ENCODE measurements around the gene OLIG1. TPM values are rescaled to one million over a fixed set of nuclear protein-coding genes. Genes with fewer than 3 reads are reported as not detected.

Gene OLIG1
- polyA plus RNA-seq, 2 donors: 0.01 TPM; not detected in 1

DNA sequence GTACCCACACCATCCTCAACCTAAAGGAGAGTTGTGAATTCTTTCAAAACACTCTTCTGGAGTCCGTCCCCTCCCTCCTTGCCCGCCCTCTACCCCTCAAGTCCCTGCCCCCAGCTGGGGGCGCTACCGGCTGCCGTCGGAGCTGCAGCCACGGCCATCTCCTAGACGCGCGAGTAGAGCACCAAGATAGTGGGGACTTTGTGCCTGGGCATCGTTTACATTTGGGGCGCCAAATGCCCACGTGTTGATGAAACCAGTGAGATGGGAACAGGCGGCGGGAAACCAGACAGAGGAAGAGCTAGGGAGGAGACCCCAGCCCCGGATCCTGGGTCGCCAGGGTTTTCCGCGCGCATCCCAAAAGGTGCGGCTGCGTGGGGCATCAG is 44.8 kb upstream of the OLIG1 start:
- Histone ChIP-seq H3K4me3 (ENCODE audit: low read depth in 1 of 2, low read length in 2 of 2) (no peak overlapping the region), H3K9me3 (ENCODE audit: control insufficient read depth in 2 of 2, insufficient read depth in 1 of 2, low read depth in 1 of 2, low read length in 1 of 2) (no peaks in the 10 kb centered on the region), H3K36me3 (ENCODE audit: control insufficient read depth in 2 of 2, insufficient read depth in 2 of 2, low read length in 1 of 2) (no peaks in the 10 kb centered on the region), H3K27ac (ENCODE audit: low read depth in 2 of 2, low read length in 1 of 2) (no peak overlapping the region), H3K27me3 (ENCODE audit: control insufficient read depth in 1 of 2, insufficient read depth in 2 of 2, low read length in 2 of 2) (peaks cover 31 to 64% of the 10 kb centered on the region in 2 donors), H3K4me1 (ENCODE audit: control insufficient read depth in 2 of 2, insufficient read depth in 2 of 2, low read length in 1 of 2) (peaks cover 4 to 10% of the 10 kb centered on the region in 2 donors)
- 8 to 9% methylated on average over 22 of the region's 22 CpGs for whole genome bisulfite sequencing, 2 donors

DNA sequence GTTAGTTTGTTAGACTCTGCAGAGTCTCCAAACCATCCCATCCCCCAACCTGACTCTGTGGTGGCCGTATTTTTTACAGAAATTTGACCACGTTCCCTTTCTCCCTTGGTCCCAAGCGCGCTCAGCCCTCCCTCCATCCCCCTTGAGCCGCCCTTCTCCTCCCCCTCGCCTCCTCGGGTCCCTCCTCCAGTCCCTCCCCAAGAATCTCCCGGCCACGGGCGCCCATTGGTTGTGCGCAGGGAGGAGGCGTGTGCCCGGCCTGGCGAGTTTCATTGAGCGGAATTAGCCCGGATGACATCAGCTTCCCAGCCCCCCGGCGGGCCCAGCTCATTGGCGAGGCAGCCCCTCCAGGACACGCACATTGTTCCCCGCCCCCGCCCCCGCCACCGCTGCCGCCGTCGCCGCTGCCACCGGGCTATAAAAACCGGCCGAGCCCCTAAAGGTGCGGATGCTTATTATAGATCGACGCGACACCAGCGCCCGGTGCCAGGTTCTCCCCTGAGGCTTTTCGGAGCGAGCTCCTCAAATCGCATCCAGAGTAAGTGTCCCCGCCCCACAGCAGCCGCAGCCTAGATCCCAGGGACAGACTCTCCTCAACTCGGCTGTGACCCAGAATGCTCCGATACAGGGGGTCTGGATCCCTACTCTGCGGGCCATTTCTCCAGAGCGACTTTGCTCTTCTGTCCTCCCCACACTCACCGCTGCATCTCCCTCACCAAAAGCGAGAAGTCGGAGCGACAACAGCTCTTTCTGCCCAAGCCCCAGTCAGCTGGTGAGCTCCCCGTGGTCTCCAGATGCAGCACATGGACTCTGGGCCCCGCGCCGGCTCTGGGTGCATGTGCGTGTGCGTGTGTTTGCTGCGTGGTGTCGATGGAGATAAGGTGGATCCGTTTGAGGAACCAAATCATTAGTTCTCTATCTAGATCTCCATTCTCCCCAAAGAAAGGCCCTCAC is 44.2 kb upstream of the OLIG1 start, which contains the start of gene OLIG2:
OLIG2 (plus strand) TSS at position 447 of the 954 bp plus-strand sequence. CDS start 928 bp downstream, outside the sequence.
- no peak within 1 kb of the TSS for H3K27ac ChIP-seq (ENCODE audit: low read depth in 2 of 2, low read length in 1 of 2)
- H3K27me3 ChIP-seq (ENCODE audit: control insufficient read depth in 1 of 2, insufficient read depth in 2 of 2, low read length in 2 of 2): peaks cover 29 to 68% of the 10 kb centered on the region in 2 donors
- H3K4me3 ChIP-seq (ENCODE audit: low read depth in 1 of 2, low read length in 2 of 2): no peak within 1 kb of the TSS
- no peaks in the 10 kb centered on the region for H3K9me3 ChIP-seq (ENCODE audit: control insufficient read depth in 2 of 2, insufficient read depth in 1 of 2, low read depth in 1 of 2, low read length in 1 of 2)
- 3% methylated on average over 59 of the region's 59 CpGs for WGBS, 2 donors
- no peaks in the 10 kb centered on the region for H3K36me3 ChIP-seq (ENCODE audit: control insufficient read depth in 2 of 2, insufficient read depth in 2 of 2, low read length in 1 of 2)
- peaks cover 4 to 9% of the 10 kb centered on the region in 2 donors for H3K4me1 ChIP-seq (ENCODE audit: control insufficient read depth in 2 of 2, insufficient read depth in 2 of 2, low read length in 1 of 2)

DNA sequence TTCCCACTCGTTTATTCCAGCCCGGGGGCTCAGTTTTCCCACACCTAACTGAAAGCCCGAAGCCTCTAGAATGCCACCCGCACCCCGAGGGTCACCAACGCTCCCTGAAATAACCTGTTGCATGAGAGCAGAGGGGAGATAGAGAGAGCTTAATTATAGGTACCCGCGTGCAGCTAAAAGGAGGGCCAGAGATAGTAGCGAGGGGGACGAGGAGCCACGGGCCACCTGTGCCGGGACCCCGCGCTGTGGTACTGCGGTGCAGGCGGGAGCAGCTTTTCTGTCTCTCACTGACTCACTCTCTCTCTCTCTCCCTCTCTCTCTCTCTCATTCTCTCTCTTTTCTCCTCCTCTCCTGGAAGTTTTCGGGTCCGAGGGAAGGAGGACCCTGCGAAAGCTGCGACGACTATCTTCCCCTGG is 43.5 kb upstream of the OLIG1 start:
- Histone ChIP-seq H3K4me1 (ENCODE audit: control insufficient read depth in 2 of 2, insufficient read depth in 2 of 2, low read length in 1 of 2) (peaks cover 4 to 9% of the 10 kb centered on the region in 2 donors), H3K27me3 (ENCODE audit: control insufficient read depth in 1 of 2, insufficient read depth in 2 of 2, low read length in 2 of 2) (peaks cover 29 to 70% of the 10 kb centered on the region in 2 donors), H3K4me3 (ENCODE audit: low read depth in 1 of 2, low read length in 2 of 2) (no peak overlapping the region), H3K9me3 (ENCODE audit: control insufficient read depth in 2 of 2, insufficient read depth in 1 of 2, low read depth in 1 of 2, low read length in 1 of 2) (no peaks in the 10 kb centered on the region), H3K36me3 (ENCODE audit: control insufficient read depth in 2 of 2, insufficient read depth in 2 of 2, low read length in 1 of 2) (no peaks in the 10 kb centered on the region), H3K27ac (ENCODE audit: low read depth in 2 of 2, low read length in 1 of 2) (no peak overlapping the region)
- 7% methylated on average over 18 to 21 of the region's 21 CpGs for WGBS, 2 donors

DNA sequence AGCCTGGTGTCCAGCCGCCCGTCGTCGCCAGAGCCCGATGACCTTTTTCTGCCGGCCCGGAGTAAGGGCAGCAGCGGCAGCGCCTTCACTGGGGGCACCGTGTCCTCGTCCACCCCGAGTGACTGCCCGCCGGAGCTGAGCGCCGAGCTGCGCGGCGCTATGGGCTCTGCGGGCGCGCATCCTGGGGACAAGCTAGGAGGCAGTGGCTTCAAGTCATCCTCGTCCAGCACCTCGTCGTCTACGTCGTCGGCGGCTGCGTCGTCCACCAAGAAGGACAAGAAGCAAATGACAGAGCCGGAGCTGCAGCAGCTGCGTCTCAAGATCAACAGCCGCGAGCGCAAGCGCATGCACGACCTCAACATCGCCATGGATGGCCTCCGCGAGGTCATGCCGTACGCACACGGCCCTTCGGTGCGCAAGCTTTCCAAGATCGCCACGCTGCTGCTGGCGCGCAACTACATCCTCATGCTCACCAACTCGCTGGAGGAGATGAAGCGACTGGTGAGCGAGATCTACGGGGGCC is 43.0 kb upstream of the OLIG1 start:
- Histone ChIP-seq H3K36me3 (ENCODE audit: control insufficient read depth in 2 of 2, insufficient read depth in 2 of 2, low read length in 1 of 2) (no peaks in the 10 kb centered on the region), H3K27ac (ENCODE audit: low read depth in 2 of 2, low read length in 1 of 2) (no peak overlapping the region), H3K27me3 (ENCODE audit: control insufficient read depth in 1 of 2, insufficient read depth in 2 of 2, low read length in 2 of 2) (peaks cover 32 to 69% of the 10 kb centered on the region in 2 donors), H3K4me3 (ENCODE audit: low read depth in 1 of 2, low read length in 2 of 2) (no peak overlapping the region), H3K4me1 (ENCODE audit: control insufficient read depth in 2 of 2, insufficient read depth in 2 of 2, low read length in 1 of 2) (peaks cover 4 to 9% of the 10 kb centered on the region in 2 donors), H3K9me3 (ENCODE audit: control insufficient read depth in 2 of 2, insufficient read depth in 1 of 2, low read depth in 1 of 2, low read length in 1 of 2) (no peaks in the 10 kb centered on the region)
- 4 to 5% methylated on average over 54 of the region's 54 CpGs for WGBS, 2 donors

DNA sequence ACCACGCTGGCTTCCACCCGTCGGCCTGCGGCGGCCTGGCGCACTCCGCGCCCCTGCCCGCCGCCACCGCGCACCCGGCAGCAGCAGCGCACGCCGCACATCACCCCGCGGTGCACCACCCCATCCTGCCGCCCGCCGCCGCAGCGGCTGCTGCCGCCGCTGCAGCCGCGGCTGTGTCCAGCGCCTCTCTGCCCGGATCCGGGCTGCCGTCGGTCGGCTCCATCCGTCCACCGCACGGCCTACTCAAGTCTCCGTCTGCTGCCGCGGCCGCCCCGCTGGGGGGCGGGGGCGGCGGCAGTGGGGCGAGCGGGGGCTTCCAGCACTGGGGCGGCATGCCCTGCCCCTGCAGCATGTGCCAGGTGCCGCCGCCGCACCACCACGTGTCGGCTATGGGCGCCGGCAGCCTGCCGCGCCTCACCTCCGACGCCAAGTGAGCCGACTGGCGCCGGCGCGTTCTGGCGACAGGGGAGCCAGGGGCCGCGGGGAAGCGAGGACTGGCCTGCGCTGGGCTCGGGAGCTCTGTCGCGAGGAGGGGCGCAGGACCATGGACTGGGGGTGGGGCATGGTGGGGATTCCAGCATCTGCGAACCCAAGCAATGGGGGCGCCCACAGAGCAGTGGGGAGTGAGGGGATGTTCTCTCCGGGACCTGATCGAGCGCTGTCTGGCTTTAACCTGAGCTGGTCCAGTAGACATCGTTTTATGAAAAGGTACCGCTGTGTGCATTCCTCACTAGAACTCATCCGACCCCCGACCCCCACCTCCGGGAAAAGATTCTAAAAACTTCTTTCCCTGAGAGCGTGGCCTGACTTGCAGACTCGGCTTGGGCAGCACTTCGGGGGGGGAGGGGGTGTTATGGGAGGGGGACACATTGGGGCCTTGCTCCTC is 42.3 kb upstream of the OLIG1 start:
- peaks cover 4 to 9% of the 10 kb centered on the region in 2 donors for H3K4me1 ChIP-seq (ENCODE audit: control insufficient read depth in 2 of 2, insufficient read depth in 2 of 2, low read length in 1 of 2)
- H3K9me3 ChIP-seq (ENCODE audit: control insufficient read depth in 2 of 2, insufficient read depth in 1 of 2, low read depth in 1 of 2, low read length in 1 of 2): no peaks in the 10 kb centered on the region
- H3K4me3 ChIP-seq (ENCODE audit: low read depth in 1 of 2, low read length in 2 of 2): no peak overlapping the region
- peaks cover 28 to 68% of the 10 kb centered on the region in 2 donors for H3K27me3 ChIP-seq (ENCODE audit: control insufficient read depth in 1 of 2, insufficient read depth in 2 of 2, low read length in 2 of 2)
- no peaks in the 10 kb centered on the region for H3K36me3 ChIP-seq (ENCODE audit: control insufficient read depth in 2 of 2, insufficient read depth in 2 of 2, low read length in 1 of 2)
- WGBS, 2 donors: 5% methylated on average over 65 to 85 of the region's 85 CpGs
- H3K27ac ChIP-seq (ENCODE audit: low read depth in 2 of 2, low read length in 1 of 2): no peak overlapping the region

DNA sequence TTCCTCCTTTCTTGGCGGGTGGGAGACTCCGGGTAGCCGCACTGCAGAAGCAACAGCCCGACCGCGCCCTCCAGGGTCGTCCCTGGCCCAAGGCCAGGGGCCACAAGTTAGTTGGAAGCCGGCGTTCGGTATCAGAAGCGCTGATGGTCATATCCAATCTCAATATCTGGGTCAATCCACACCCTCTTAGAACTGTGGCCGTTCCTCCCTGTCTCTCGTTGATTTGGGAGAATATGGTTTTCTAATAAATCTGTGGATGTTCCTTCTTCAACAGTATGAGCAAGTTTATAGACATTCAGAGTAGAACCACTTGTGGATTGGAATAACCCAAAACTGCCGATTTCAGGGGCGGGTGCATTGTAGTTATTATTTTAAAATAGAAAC is 41.7 kb upstream of the OLIG1 start:
- Histone ChIP-seq H3K27ac (ENCODE audit: low read depth in 2 of 2, low read length in 1 of 2) (no peak overlapping the region), H3K36me3 (ENCODE audit: control insufficient read depth in 2 of 2, insufficient read depth in 2 of 2, low read length in 1 of 2) (no peaks in the 10 kb centered on the region), H3K9me3 (ENCODE audit: control insufficient read depth in 2 of 2, insufficient read depth in 1 of 2, low read depth in 1 of 2, low read length in 1 of 2) (no peaks in the 10 kb centered on the region), H3K4me1 (ENCODE audit: control insufficient read depth in 2 of 2, insufficient read depth in 2 of 2, low read length in 1 of 2) (peaks cover 4 to 9% of the 10 kb centered on the region in 2 donors), H3K4me3 (ENCODE audit: low read depth in 1 of 2, low read length in 2 of 2) (no peak overlapping the region), H3K27me3 (ENCODE audit: control insufficient read depth in 1 of 2, insufficient read depth in 2 of 2, low read length in 2 of 2) (peaks cover 22 to 69% of the 10 kb centered on the region in 2 donors)
- WGBS, 2 donors: 4 to 6% methylated on average over 15 of the region's 15 CpGs

DNA sequence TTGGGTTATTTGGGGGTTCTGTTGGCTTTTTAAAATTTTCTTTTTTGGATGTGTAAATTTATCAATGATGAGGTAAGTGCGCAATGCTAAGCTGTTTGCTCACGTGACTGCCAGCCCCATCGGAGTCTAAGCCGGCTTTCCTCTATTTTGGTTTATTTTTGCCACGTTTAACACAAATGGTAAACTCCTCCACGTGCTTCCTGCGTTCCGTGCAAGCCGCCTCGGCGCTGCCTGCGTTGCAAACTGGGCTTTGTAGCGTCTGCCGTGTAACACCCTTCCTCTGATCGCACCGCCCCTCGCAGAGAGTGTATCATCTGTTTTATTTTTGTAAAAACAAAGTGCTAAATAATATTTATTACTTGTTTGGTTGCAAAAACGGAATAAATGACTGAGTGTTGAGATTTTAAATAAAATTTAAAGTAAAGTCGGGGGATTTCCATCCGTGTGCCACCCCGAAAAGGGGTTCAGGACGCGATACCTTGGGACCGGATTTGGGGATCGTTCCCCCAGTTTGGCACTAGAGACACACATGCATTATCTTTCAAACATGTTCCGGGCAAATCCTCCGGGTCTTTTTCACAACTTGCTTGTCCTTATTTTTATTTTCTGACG is 41.1 kb upstream of the OLIG1 start:
- no peaks in the 10 kb centered on the region for H3K36me3 ChIP-seq (ENCODE audit: control insufficient read depth in 2 of 2, insufficient read depth in 2 of 2, low read length in 1 of 2)
- peaks cover 16 to 72% of the 10 kb centered on the region in 2 donors for H3K27me3 ChIP-seq (ENCODE audit: control insufficient read depth in 1 of 2, insufficient read depth in 2 of 2, low read length in 2 of 2)
- H3K4me3 ChIP-seq (ENCODE audit: low read depth in 1 of 2, low read length in 2 of 2): no peak overlapping the region
- peaks cover 4 to 9% of the 10 kb centered on the region in 2 donors for H3K4me1 ChIP-seq (ENCODE audit: control insufficient read depth in 2 of 2, insufficient read depth in 2 of 2, low read length in 1 of 2)
- no peak overlapping the region for H3K27ac ChIP-seq (ENCODE audit: low read depth in 2 of 2, low read length in 1 of 2)
- H3K9me3 ChIP-seq (ENCODE audit: control insufficient read depth in 2 of 2, insufficient read depth in 1 of 2, low read depth in 1 of 2, low read length in 1 of 2): peaks cover 0 to 2% of the 10 kb centered on the region in 2 donors
- WGBS, 2 donors: 4 to 5% methylated on average over 28 of the region's 28 CpGs

DNA sequence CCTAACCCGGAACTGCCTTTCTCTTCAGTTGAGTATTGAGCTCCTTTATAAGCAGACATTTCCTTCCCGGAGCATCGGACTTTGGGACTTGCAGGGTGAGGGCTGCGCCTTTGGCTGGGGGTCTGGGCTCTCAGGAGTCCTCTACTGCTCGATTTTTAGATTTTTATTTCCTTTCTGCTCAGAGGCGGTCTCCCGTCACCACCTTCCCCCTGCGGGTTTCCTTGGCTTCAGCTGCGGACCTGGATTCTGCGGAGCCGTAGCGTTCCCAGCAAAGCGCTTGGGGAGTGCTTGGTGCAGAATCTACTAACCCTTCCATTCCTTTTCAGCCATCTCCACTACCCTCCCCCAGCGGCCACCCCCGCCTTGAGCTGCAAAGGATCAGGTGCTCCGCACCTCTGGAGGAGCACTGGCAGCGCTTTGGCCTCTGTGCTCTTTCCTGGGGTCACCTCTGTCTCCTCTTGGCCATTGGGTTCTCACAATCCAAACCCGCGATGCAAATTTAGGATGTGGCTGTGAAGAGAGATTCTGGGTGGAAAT is 40.5 kb upstream of the OLIG1 start:
- Histone ChIP-seq H3K4me1 (ENCODE audit: control insufficient read depth in 2 of 2, insufficient read depth in 2 of 2, low read length in 1 of 2) (peaks cover 4 to 9% of the 10 kb centered on the region in 2 donors), H3K27ac (ENCODE audit: low read depth in 2 of 2, low read length in 1 of 2) (no peak overlapping the region), H3K4me3 (ENCODE audit: low read depth in 1 of 2, low read length in 2 of 2) (no peak overlapping the region), H3K9me3 (ENCODE audit: control insufficient read depth in 2 of 2, insufficient read depth in 1 of 2, low read depth in 1 of 2, low read length in 1 of 2) (peaks cover 0 to 2% of the 10 kb centered on the region in 2 donors), H3K27me3 (ENCODE audit: control insufficient read depth in 1 of 2, insufficient read depth in 2 of 2, low read length in 2 of 2) (peaks cover 15 to 67% of the 10 kb centered on the region in 2 donors), H3K36me3 (ENCODE audit: control insufficient read depth in 2 of 2, insufficient read depth in 2 of 2, low read length in 1 of 2) (no peaks in the 10 kb centered on the region)
- WGBS, 2 donors: 11 to 17% methylated on average over 18 to 19 of the region's 19 CpGs

All from esophagus (tissue), 2 donors.